Measurements from ENCODE around the gene GPR37.

- TF ChIP-seq CTCF (IDR thresholded peaks at IDR 0.05; ENCODE audit: low read length): no peak
- no peak for TF ChIP-seq EZH2 (IDR thresholded peaks at IDR 0.05; ENCODE audit: borderline replicate concordance, low read length)
These were observed 9.8 kb upstream of the GPR37 start for GRCh38 chr7:124775422-124775821.

Data from OCI-LY1 (cell line).